ENCODE data around the gene CTNNA3.

The CTNNA3 gene

DNA sequence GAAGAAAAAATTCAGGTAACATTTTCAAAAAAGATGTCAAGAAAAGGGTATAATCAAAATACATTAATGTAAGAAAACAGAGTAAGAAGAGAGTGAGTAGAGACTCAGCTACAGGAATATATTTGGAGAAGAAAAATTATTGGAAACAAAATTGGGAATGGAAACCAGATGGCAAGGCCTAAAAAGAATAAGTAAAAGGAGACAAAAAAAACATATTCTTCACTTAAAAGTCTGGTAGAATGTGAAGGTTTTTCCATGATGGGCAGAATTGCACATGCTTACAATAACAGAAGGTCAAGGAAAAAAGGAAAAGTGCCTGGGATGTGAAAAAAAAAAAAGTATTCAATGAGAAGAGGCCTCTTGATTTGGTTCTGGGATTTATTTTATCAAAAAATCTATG, 1832.0 kb downstream of the CTNNA3 start:
- no peak for DNase-seq
- in situ Hi-C loops (cut with MboI; ENCODE audit: low pct_unique_long_range_greater_than_20kb, low sequenced_read_pairs), result no loop called here

All from KBM-7 (cell line).